ENCODE measurements around the gene FIGN. TPM values are rescaled to one million over a fixed set of nuclear protein-coding genes. Genes with fewer than 3 reads are reported as not detected.

Gene FIGN
- total and polyA plus RNA-seq, 2 of the 13 experiments (the other 11 are each of a cell fraction or from before 2014, with no cell fraction given), result 6.6 to 6.7 TPM

GRCh38 chr2:163734881-163735684 is 725 bp downstream of the FIGN start (continued):
- TF ChIP-seq HDAC1 (CRISPR knock-in tag; IDR thresholded peaks at IDR 0.05) (peak; percentile 33; the same call in 1 of the 2 replicates), FOXO1 (CRISPR knock-in tag; IDR thresholded peaks at IDR 0.05) (no peak), CHCHD3 (CRISPR knock-in tag; IDR thresholded peaks at IDR 0.05) (no peak), TFDP1 (CRISPR knock-in tag; IDR thresholded peaks at IDR 0.05; ENCODE audit: borderline replicate concordance) (no peak), TBX2 (CRISPR knock-in tag; IDR thresholded peaks at IDR 0.05; ENCODE audit: borderline replicate concordance) (no peak), AGO1 (IDR thresholded peaks at IDR 0.05; ENCODE audit: low read depth, low read length, poor library complexity, severe bottlenecking) (no peak), NFYC (CRISPR knock-in tag; IDR thresholded peaks at IDR 0.05) (no peak), ZNF274 (CRISPR knock-in tag; IDR thresholded peaks at IDR 0.05) (no peak), ZNF292 (CRISPR knock-in tag; IDR thresholded peaks at IDR 0.05; ENCODE audit: borderline replicate concordance, low read depth) (peak; percentile 52; the same call in 1 of the 2 replicates), ZNF101 (CRISPR knock-in tag; IDR thresholded peaks at IDR 0.05; ENCODE audit: borderline replicate concordance, low read depth) (no peak), HOXA3 (CRISPR knock-in tag; IDR thresholded peaks at IDR 0.05) (peak; percentile 15; the same call in 1 of the 2 replicates), RAD51 (IDR thresholded peaks at IDR 0.05; ENCODE audit: borderline replicate concordance) (no peak), GTF2F1 (IDR thresholded peaks at IDR 0.05; ENCODE audit: low read length) (no peak), ZBTB34 (CRISPR knock-in tag; IDR thresholded peaks at IDR 0.05) (no peak), ZFP36 (IDR thresholded peaks at IDR 0.05; ENCODE audit: borderline replicate concordance, low read depth, low read length, partially characterized antibody) (no peak), ZNF644 (CRISPR knock-in tag; IDR thresholded peaks at IDR 0.05; ENCODE audit: low read depth) (no peak), ZBTB33 (CRISPR knock-in tag; IDR thresholded peaks at IDR 0.05) (no peak), KLF12 (CRISPR knock-in tag; IDR thresholded peaks at IDR 0.05; ENCODE audit: borderline replicate concordance) (no peak), ISL2 (CRISPR knock-in tag; IDR thresholded peaks at IDR 0.05) (0 out of 2 replicates have a peak, but pooled peaks have one; percentile 25), NR3C1 (CRISPR knock-in tag; IDR thresholded peaks at IDR 0.05) (no peak), HDAC2 (CRISPR knock-in tag; IDR thresholded peaks at IDR 0.05) (0 out of 2 replicates have a peak, but pooled peaks have one; percentile 9), KAT8 (CRISPR knock-in tag; IDR thresholded peaks at IDR 0.05) (no peak; the same call in none of the 2 replicates), SOX6 (IDR thresholded peaks at IDR 0.05) (no peak), SOX6 (CRISPR knock-in tag; IDR thresholded peaks at IDR 0.05) (0 out of 2 replicates have a peak, but pooled peaks have one; percentile 12), RAD21 (CRISPR knock-in tag; IDR thresholded peaks at IDR 0.05) (0 out of 2 replicates have a peak, but pooled peaks have one; percentile 12)
- TF ChIP-seq, protein P1, sequence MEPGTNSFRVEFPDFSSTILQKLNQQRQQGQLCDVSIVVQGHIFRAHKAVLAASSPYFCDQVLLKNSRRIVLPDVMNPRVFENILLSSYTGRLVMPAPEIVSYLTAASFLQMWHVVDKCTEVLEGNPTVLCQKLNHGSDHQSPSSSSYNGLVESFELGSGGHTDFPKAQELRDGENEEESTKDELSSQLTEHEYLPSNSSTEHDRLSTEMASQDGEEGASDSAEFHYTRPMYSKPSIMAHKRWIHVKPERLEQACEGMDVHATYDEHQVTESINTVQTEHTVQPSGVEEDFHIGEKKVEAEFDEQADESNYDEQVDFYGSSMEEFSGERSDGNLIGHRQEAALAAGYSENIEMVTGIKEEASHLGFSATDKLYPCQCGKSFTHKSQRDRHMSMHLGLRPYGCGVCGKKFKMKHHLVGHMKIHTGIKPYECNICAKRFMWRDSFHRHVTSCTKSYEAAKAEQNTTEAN (CRISPR knock-in tag; conservative IDR thresholded peaks at IDR 0.05), result 0 out of 2 replicates have a peak, but pooled peaks have one; percentile 20

All from HepG2 (cell line).